Embryonic facial prominence (tissue), 1 donor: ENCODE measurements around the gene DTD2.

ENCODE experiments used
- DNase-seq: peaks from one replicate; pipeline ENCODE4 v3.0.0-alpha.2; 2016; ENCODE audit errors: extremely low spot score

Gene DTD2

DNA sequence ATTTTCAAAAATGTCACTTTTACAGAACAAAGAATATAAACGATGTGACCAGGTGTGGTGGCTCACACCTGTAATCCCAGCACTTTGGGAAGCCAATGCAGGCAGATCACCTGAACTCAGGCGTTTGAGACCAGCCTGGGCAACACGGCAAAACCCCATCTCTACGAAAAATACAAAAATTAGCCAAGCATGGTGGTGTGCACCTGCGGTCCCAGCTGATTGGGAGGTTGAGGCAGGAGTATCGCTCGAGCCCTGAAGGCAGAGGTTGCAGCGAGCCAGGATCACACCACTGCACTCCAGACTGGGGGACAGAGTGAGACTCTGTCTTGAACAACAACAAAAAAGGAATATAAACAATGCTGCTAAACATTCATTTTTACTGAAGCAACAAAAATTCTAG lies 52.2 kb downstream of the DTD2 start:
- DNase-seq = no peak

DNA sequence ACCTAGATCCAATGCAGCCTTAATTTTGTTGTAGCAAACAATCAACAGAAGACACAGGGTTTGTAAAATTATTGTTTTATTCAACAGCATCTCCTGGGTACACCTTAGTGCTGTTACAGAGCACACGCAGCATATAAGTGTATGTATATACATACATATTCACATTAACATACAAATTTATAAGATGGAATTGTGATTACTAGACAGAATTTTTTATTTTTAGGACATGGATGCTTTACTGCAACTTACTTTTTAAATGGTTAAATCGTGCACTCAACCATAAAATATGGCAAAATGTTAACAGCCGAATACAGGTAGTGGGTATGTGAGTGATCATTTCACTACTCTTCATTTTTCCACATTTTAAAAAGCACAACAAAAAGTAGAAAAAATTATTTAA lies 53.6 kb downstream of the DTD2 start:
- no peak for DNase-seq

- no peak for DNase-seq
These were observed 54.4 kb downstream of the DTD2 start for GRCh38 chr14:31402764-31403439.

DNA sequence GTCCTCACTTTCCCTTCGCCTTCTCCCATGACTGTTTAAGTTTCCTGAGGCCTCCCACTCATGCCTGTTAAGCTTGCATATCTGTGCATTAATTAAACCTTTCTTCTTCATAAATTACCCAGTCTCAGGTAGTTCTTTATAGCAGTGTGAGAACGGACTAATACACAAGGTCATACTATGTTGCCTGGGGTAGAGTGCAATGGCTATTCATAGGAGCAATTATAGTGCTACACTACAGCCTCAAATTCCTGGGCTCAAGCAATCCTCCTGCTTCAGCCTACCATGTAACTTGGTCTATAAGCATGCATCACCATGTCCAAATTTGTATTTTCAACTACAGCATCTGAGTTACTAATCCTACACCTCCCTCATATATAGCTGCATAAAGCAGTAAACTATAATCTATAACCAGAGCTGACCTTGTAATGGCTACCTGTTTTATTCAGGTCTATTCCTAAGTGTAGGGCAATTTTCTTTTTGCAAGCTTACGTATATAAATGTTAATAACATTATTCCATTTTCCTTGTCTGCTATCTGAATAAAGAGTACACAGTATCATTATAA lies 55.9 kb downstream of the DTD2 start:
- DNase-seq = no peak

- no peak for DNase-seq
These were observed 57.2 kb downstream of the DTD2 start for GRCh38 chr14:31400031-31400638.
